Measurements from ENCODE around the gene DAPL1. TPM values are rescaled to one million over a fixed set of nuclear protein-coding genes. Genes with fewer than 3 reads are reported as not detected.
"Not testable (repeated sequence)": the region's sequence is repeated elsewhere in the genome, so short reads cannot be mapped to it uniquely, and the experiment has no call there.

Gene DAPL1
- total RNA-seq, 1 donor from 2014 or later = not detected

GRCh38 chr2:158860179-158860578 is 65.1 kb downstream of the DAPL1 start:
- H3K27me3 ChIP-seq; H3K4me1 ChIP-seq; intact Hi-C loops (cut with DNase I); DNase-seq; H3K4me3 ChIP-seq; H3K27ac ChIP-seq; H3K36me3 ChIP-seq; ATAC-seq; H3K9me3 ChIP-seq: not testable (repeated sequence)

DNA sequence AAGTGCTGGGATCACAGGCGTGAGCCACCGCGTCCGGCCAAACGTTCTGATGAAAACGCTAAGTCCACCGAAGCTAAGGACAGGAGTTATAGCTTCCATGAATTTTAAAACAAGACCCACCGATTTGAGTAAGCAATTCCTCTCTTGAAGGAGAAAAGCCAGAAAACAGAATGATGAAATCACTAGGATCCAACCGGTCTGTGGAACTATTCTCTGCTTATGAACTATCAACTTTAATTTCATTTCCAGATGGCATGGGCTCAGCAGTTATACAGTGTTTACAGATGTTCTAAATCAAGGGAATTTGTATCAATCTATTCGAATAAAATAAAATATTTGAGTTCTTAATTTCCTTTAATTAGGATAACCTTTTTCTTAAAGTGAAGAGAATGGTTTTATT is 66.5 kb downstream of the DAPL1 start:
- ATAC-seq; DNase-seq; H3K27ac ChIP-seq; intact Hi-C loops (cut with DNase I); H3K9me3 ChIP-seq; H3K36me3 ChIP-seq; H3K27me3 ChIP-seq; H3K4me3 ChIP-seq; H3K4me1 ChIP-seq: not testable (repeated sequence)

DNA sequence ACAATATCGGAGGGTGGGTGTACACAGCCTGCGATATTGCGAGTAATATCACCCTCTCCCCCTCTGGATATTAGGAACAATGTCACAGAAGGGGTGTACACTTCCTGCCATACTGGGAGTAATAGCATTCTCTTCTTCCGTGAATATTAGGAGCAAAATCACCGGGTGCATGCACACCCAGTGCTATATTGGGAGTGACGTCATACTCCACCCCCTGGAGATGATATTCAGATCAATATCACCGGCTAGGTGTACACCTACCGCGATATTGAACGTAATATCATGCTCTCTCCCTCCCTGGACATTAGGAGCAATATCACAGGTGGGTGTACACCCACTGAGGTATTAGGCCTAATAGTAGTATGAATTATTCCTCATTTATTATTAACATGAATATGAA is 70.4 kb downstream of the DAPL1 start:
- H3K27ac ChIP-seq; DNase-seq; H3K9me3 ChIP-seq; H3K4me3 ChIP-seq; H3K27me3 ChIP-seq; intact Hi-C loops (cut with DNase I); H3K4me1 ChIP-seq; ATAC-seq; H3K36me3 ChIP-seq: not testable (repeated sequence)

Other genes with a start within 250 kb of the DAPL1 start
- 60.4 TPM for gene TANC1, start 173.3 kb downstream of the DAPL1 start, total RNA-seq

All from upper lobe of right lung (tissue), 1 donor.